ENCODE results near the gene TNIK.
A peak's percentile ranks its signal among the peaks of the same experiment; 100 is the strongest.

Gene TNIK

GRCh38 chr3:171459942-171460724 lies at the start of gene TNIK:
TSS of gene TNIK (minus strand) at chr3:171460405. CDS start at chr3:171460063, 342 bp downstream.
- peak; percentile 94 for DNase-seq

GRCh38 chr3:171508676-171509075 lies 48.5 kb upstream of the TNIK start:
- no peak for DNase-seq

GRCh38 chr3:171508206-171508605 lies 48.0 kb upstream of the TNIK start:
- no peak for DNase-seq

GRCh38 chr3:171506743-171507319 lies 46.6 kb upstream of the TNIK start:
- DNase-seq, result no peak

- DNase-seq, result no peak
Measured at GRCh38 chr3:171505822-171506333, 45.7 kb upstream of the TNIK start.

GRCh38 chr3:171504376-171504775 lies 44.2 kb upstream of the TNIK start:
- DNase-seq, result no peak

- DNase-seq, result no peak
Measured at GRCh38 chr3:171503817-171504216, 43.6 kb upstream of the TNIK start.

- DNase-seq, result no peak
Measured at GRCh38 chr3:171498921-171499320, 38.7 kb upstream of the TNIK start.

- DNase-seq, result no peak
Measured at GRCh38 chr3:171497468-171497867, 37.3 kb upstream of the TNIK start.

- no peak for DNase-seq
Measured at GRCh38 chr3:171495413-171495812, 35.2 kb upstream of the TNIK start.

GRCh38 chr3:171494457-171495109 lies 34.4 kb upstream of the TNIK start:
- DNase-seq, result no peak

GRCh38 chr3:171491361-171491760 lies 31.2 kb upstream of the TNIK start:
- DNase-seq, result peak; percentile 65

GRCh38 chr3:171490901-171491300 lies 30.7 kb upstream of the TNIK start:
- no peak for DNase-seq

GRCh38 chr3:171489348-171489747 lies 29.1 kb upstream of the TNIK start:
- no peak for DNase-seq

GRCh38 chr3:171488479-171488878 lies 28.3 kb upstream of the TNIK start:
- DNase-seq, result no peak

GRCh38 chr3:171487382-171487781 lies 27.2 kb upstream of the TNIK start:
- DNase-seq, result no peak

- no peak for DNase-seq
Measured at GRCh38 chr3:171485338-171485737, 25.1 kb upstream of the TNIK start.

GRCh38 chr3:171481011-171481410 lies 20.8 kb upstream of the TNIK start:
- DNase-seq, result no peak

- DNase-seq, result no peak
Measured at GRCh38 chr3:171480526-171480925, 20.3 kb upstream of the TNIK start.

- DNase-seq, result no peak
Measured at GRCh38 chr3:171476532-171477102, 16.4 kb upstream of the TNIK start.

- DNase-seq, result no peak
Measured at GRCh38 chr3:171472552-171472951, 12.3 kb upstream of the TNIK start.

GRCh38 chr3:171470714-171471227 lies 10.6 kb upstream of the TNIK start:
- no peak for DNase-seq

GRCh38 chr3:171469376-171469775 lies 9.2 kb upstream of the TNIK start:
- DNase-seq, result no peak

Measured in inflammatory macrophage treated with lipopolysaccharide for 4 hours (primary cell).